A549 (cell line): Measurements from ENCODE around the gene PCYT1A. TPM values are rescaled to one million over a fixed set of nuclear protein-coding genes. Genes with fewer than 3 reads are reported as not detected.
A peak's percentile ranks its signal among the peaks of the same experiment; 100 is the strongest.

Experiments used
- ATAC-seq, 2 experiments: fragments of 200-7000 bp in 1 of 2; fragments of >200 bp in 1 of 2; cut with Nextera tagmentation in 1 of 2; cut with Tn5 transposase in 1 of 2; 3 replicates each; pipeline versions ENCODE4 v1.8.0 to v1.9.1; 2018 to 2020; ENCODE audit warnings: mild to moderate bottlenecking in 1 of 2, moderate library complexity in 1 of 2
- CTCF ChIA-PET: fragments of 300-600 bp; sonication (Branson Sonifier 250); formaldehyde crosslinking; extraction: SDS; loops from one replicate; lab custom pipeline; 2021; ENCODE audit warnings: antibody characterized with exemption, inconsistent platforms; lab: Yijun Ruan, JAX
- POLR2A ChIA-PET: fragments of 350-600 bp; formaldehyde crosslinking; extraction: SDS; loops from one replicate; lab custom pipeline; 2021; ENCODE audit warnings: antibody characterized with exemption, inconsistent platforms; lab: Yijun Ruan, JAX
- DNase-seq, 2 experiments: peaks; one replicate each; pipeline versions ENCODE4 v3.0.0 to v3.0.0-alpha.2; 2011 to 2016; ENCODE audit warnings: low read depth in 1 of 2, low spot score in 1 of 2
- FAIRE-seq: peaks from 2 replicates; lab custom pipeline; 2011; peaks lifted over from hg19 to GRCh38; lab: Jason Lieb, UNC
- H3K27ac ChIP-seq, 2 experiments: fragments of >200 bp; sonication (Bioruptor Twin); formaldehyde crosslinking; 3 replicates each; pipeline ENCODE4 v1.5.1; 2016 to 2017
- H3K4me1 ChIP-seq: fragments of >200 bp; sonication (Bioruptor Twin); formaldehyde crosslinking; 3 replicates; pipeline ENCODE4 v1.6.1; 2016
- H3K4me2 ChIP-seq: fragments of >200 bp; sonication (Bioruptor Twin); formaldehyde crosslinking; 3 replicates; pipeline ENCODE4 v1.6.1; 2016
- H3K4me3 ChIP-seq: fragments of >200 bp; sonication (Bioruptor Twin); formaldehyde crosslinking; 3 replicates; pipeline ENCODE4 v1.5.1; 2016
- H3K9me3 ChIP-seq: fragments of >200 bp; sonication (Bioruptor Twin); formaldehyde crosslinking; 3 replicates; pipeline ENCODE4 v1.6.1; 2016
- BHLHE40 ChIP-seq: IDR thresholded peaks from 2 replicates; pipeline ENCODE4 v1.6.1; 2012; ENCODE audit warnings: low read depth, low read length, inconsistent platforms
- CBX2 ChIP-seq: fragments of 200-600 bp; sonication (generic); IDR thresholded peaks from 2 replicates; pipeline ENCODE4 v1.6.1; 2016; ENCODE audit warnings: low read depth, mild to moderate bottlenecking, borderline replicate concordance
- CHD4 ChIP-seq: fragments of 200-600 bp; sonication (generic); IDR thresholded peaks from 2 replicates; pipeline ENCODE4 v1.6.1; 2016; ENCODE audit warnings: antibody characterized with exemption, mild to moderate bottlenecking, borderline replicate concordance
- EHF ChIP-seq: fragments of 250-450 bp; sonication (Bioruptor Pico); IDR thresholded peaks from 2 replicates; pipeline ENCODE4 v1.5.0; 2020; ENCODE audit warnings: mild to moderate bottlenecking
- EHMT2 ChIP-seq: fragments of 200-600 bp; sonication (generic); IDR thresholded peaks from 2 replicates; pipeline ENCODE4 v1.6.1; 2016; ENCODE audit warnings: antibody characterized with exemption, low read depth, mild to moderate bottlenecking, moderate library complexity
- EP300 ChIP-seq, 2 experiments: fragments of >200 bp; sonication (Bioruptor Twin); formaldehyde crosslinking; IDR thresholded peaks; 2 replicates in 1 of 2; 3 replicates in 1 of 2; pipeline ENCODE4 v1.6.1; 2016 to 2017
- FOSL2 ChIP-seq, 2 experiments: fragments of 450-650 bp in 1 of 2; fragments of >200 bp in 1 of 2; sonication (Bioruptor Twin) in 1 of 2; formaldehyde crosslinking; IDR thresholded peaks; 2 replicates each; pipeline versions ENCODE4 v1.5.0 to v1.6.1; 2016 to 2020; ENCODE audit warnings: mild to moderate bottlenecking in 1 of 2, moderate library complexity in 1 of 2
- FOXS1 ChIP-seq: fragments of 250-450 bp; sonication (Bioruptor Pico); IDR thresholded peaks from 2 replicates; pipeline ENCODE4 v1.5.0; 2020; ENCODE audit warnings: mild to moderate bottlenecking, moderate library complexity
- GATA3 ChIP-seq: IDR thresholded peaks from 2 replicates; pipeline ENCODE4 v1.6.1; 2012; ENCODE audit warnings: borderline replicate concordance
- HDAC2 ChIP-seq: fragments of 200-600 bp; sonication (generic); IDR thresholded peaks from 2 replicates; pipeline ENCODE4 v1.6.1; 2016
- HEYL ChIP-seq: fragments of 250-450 bp; sonication (Bioruptor Pico); IDR thresholded peaks from 2 replicates; pipeline ENCODE4 v1.8.0; 2021; ENCODE audit warnings: mild to moderate bottlenecking, moderate library complexity
- HOXA7 ChIP-seq: fragments of 250-450 bp; sonication (Bioruptor Pico); IDR thresholded peaks from 2 replicates; pipeline ENCODE4 v1.5.0; 2020; ENCODE audit warnings: mild to moderate bottlenecking, moderate library complexity
- JUNB ChIP-seq: fragments of >200 bp; sonication (Bioruptor Twin); formaldehyde crosslinking; IDR thresholded peaks from 2 replicates; pipeline ENCODE4 v1.6.1; 2016
- KDM1A ChIP-seq: fragments of 200-600 bp; sonication (generic); IDR thresholded peaks from 2 replicates; pipeline ENCODE4 v1.6.1; 2016; ENCODE audit warnings: low read depth, mild to moderate bottlenecking
- KDM5A ChIP-seq: fragments of 200-600 bp; sonication (generic); IDR thresholded peaks from 2 replicates; pipeline ENCODE4 v1.6.1; 2016; ENCODE audit warnings: antibody characterized with exemption, mild to moderate bottlenecking
- MYC ChIP-seq: IDR thresholded peaks from 2 replicates; pipeline ENCODE4 v1.6.1; 2012; ENCODE audit warnings: mild to moderate bottlenecking, inconsistent platforms, low read length, improper control_type of control experiment, borderline replicate concordance
- RAD21 ChIP-seq, 2 experiments: fragments of >200 bp in 1 of 2; sonication (Bioruptor Twin) in 1 of 2; formaldehyde crosslinking in 1 of 2; IDR thresholded peaks in 1 of 2; conservative IDR thresholded peaks in 1 of 2; 2 replicates in 1 of 2; 3 replicates in 1 of 2; pipeline ENCODE4 v1.6.1; 2012 to 2018; ENCODE audit warnings: inconsistent platforms in 1 of 2
- RFX5 ChIP-seq: fragments of 450-650 bp; IDR thresholded peaks from 2 replicates; pipeline ENCODE4 v1.7.1; 2014; ENCODE audit warnings: antibody characterized with exemption, mild to moderate bottlenecking, moderate library complexity
- RNF2 ChIP-seq: fragments of 200-600 bp; sonication (generic); IDR thresholded peaks from 2 replicates; pipeline ENCODE4 v1.6.1; 2016; ENCODE audit warnings: low read depth, mild to moderate bottlenecking, antibody characterized with exemption, moderate library complexity, borderline replicate concordance
- SMC3 ChIP-seq: fragments of >200 bp; sonication (Bioruptor Twin); formaldehyde crosslinking; IDR thresholded peaks from 3 replicates; pipeline ENCODE4 v1.6.1; 2018; ENCODE audit warnings: inconsistent platforms
- SREBF2 ChIP-seq: fragments of 450-650 bp; IDR thresholded peaks from 2 replicates; pipeline ENCODE4 v1.6.1; 2014; ENCODE audit warnings: mild to moderate bottlenecking, moderate library complexity
- TFCP2L1 ChIP-seq: fragments of 250-450 bp; sonication (Bioruptor Pico); IDR thresholded peaks from 2 replicates; pipeline ENCODE4 v1.5.0; 2021; ENCODE audit warnings: mild to moderate bottlenecking
- TP53 ChIP-seq: fragments of 250-450 bp; sonication (Bioruptor Pico); IDR thresholded peaks from 2 replicates; pipeline ENCODE4 v1.5.0; 2021; ENCODE audit warnings: mild to moderate bottlenecking, moderate library complexity
- WGBS: methylation state at CpG from one replicate; pipeline ENCODE4 v1.1.6; 2017; ENCODE audit errors: missing lambda C conversion rate; 5-methylcytosine and 5-hydroxymethylcytosine counted together
- polyA plus RNA-seq, 4 experiments: library from polyadenylated mRNA; depleted of rRNA in 3 of 4; stranded (reverse); fragments of >200 nt; fragmentation: RNase III in 1 of 4; extraction: RNeasy Plus Mini Kit Qiagen cat#74134 plus additional on column Dnase treatment in 1 of 4; gene quantifications; 2 replicates in 3 of 4; 3 replicates in 1 of 4; pipeline ENCODE4 v1.2.3, GENCODE V29; 2011 to 2017
- TF ChIP-seq, protein P1 (sequence below): IDR thresholded peaks from 2 replicates; pipeline ENCODE4 v1.6.1; 2012
- TF ChIP-seq, protein P2 (sequence below): IDR thresholded peaks from 2 replicates; pipeline ENCODE4 v1.6.1; 2012
- TF ChIP-seq, protein P3 (sequence below): fragments of 200-600 bp; sonication (generic); IDR thresholded peaks from 2 replicates; pipeline ENCODE4 v1.6.1; 2016; ENCODE audit warnings: antibody characterized with exemption, mild to moderate bottlenecking, moderate library complexity

Gene PCYT1A
- polyA plus RNA-seq, 2 of the 4 experiments (the other 2 are of a cell fraction): 41.9 to 45.4 TPM

DNA sequence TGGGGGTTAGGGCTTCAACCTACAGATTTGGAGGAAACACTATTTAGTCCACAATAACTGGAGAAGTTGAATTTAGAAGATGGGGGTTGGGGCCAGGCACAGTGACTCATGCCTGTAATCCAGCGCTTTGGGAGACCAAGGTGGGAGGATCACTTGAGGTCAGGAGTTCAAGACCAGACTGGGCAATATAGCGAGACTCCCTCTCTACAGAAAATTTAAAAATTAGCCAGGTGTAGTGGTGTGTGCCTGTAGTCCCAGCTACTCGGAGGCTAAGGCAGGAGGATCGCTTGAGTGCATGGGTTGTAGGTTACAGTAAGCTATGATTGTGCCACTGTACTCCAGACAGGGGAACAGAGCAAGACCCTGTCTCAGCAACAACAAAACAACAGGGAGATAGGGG lies 35.5 kb upstream of the PCYT1A start:
- FAIRE-seq (no peak), DNase-seq (no peak), ATAC-seq (no peak)
- Histone ChIP-seq H3K27ac (no peak overlapping the region), H3K4me2 (no peak overlapping the region), H3K9me3 (no peaks in the 10 kb centered on the region), H3K4me3 (no peak overlapping the region), H3K4me1 (no peaks in the 10 kb centered on the region)
- POLR2A ChIA-PET: no interaction called here
- WGBS: 86% methylated on average over 4 of the region's 4 CpGs
- TF ChIP-seq GATA3 (no peak), BHLHE40 (no peak), RNF2 (no peak), KDM5A (no peak), SMC3 (no peak), CHD4 (no peak), MYC (no peak), RFX5 (no peak), JUNB (no peak), RAD21 (conservative IDR thresholded peaks at IDR 0.05 in 1 of 2, IDR thresholded peaks at IDR 0.05 in 1 of 2) (no peak), EHF (no peak), HEYL (CRISPR knock-in tag) (no peak), KDM1A (no peak)
- TF ChIP-seq, protein P1, sequence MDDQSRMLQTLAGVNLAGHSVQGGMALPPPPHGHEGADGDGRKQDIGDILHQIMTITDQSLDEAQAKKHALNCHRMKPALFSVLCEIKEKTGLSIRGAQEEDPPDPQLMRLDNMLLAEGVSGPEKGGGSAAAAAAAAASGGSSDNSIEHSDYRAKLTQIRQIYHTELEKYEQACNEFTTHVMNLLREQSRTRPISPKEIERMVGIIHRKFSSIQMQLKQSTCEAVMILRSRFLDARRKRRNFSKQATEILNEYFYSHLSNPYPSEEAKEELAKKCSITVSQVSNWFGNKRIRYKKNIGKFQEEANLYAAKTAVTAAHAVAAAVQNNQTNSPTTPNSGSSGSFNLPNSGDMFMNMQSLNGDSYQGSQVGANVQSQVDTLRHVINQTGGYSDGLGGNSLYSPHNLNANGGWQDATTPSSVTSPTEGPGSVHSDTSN: no peak
- CTCF ChIA-PET: no interaction called here

DNA sequence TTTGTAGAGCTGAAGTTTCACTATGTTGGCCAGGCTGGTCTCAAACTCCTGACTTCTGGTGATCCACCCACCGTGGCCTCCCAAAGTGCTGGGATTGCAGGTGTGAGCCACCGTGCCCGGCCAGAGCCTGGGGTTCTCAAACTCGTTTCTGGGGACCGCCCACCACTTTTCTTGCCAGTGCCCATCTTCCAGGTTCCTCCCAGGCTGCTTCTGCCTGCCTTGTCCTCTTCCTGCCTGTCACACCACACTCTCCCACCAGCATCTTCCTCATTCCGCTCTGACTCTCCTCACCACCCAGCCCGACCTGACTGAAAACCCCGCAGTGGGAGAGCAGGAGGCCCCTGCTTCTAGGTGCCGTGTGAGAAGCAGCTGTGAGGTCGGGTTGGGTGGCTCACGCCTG lies 33.6 kb upstream of the PCYT1A start:
- 98% methylated on average over 9 of the region's 11 CpGs for WGBS
- Histone ChIP-seq H3K9me3 (no peaks in the 10 kb centered on the region), H3K4me2 (no peak overlapping the region), H3K4me3 (no peak overlapping the region), H3K27ac (no peak overlapping the region), H3K4me1 (peaks cover 5% of the 10 kb centered on the region; the same call in 1 of the 3 replicates)
- FAIRE-seq: no peak
- TF ChIP-seq RFX5: no peak
- no peak for TF ChIP-seq SREBF2
- TF ChIP-seq CBX2: no peak
- TF ChIP-seq TP53 (CRISPR knock-in tag): no peak
- TF ChIP-seq, all 56 proteins: peak for 0
- ChIA-PET CTCF (no interaction called here), POLR2A (interaction anchor here (0.7 kb wide), 1 partner anchor 78 kb away, joined by 8 read pairs; no protein-coding TSS in a partner anchor)
- ATAC-seq (no peak), DNase-seq (no peak)

DNA sequence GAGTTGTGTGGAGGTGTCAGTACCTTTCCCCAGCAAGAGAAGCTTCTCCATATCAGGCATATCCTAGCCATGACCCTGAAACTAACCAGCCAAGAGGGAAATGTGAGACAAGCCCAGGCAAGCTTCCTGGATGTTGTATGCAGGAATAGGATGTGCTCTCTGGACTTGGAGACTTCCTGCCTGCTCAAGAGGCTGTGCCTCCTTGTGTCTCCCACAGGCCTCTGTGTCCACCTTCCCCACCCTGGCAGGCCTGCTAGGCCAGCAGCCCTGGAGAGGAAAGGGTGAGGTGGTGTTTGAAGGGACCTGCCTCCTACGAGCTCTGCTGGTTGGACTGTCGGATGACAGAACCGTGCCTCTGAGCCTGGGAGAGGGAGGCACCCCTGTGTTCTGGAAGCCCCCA lies 32.6 kb upstream of the PCYT1A start:
- H3K4me3 ChIP-seq: no peak overlapping the region
- DNase-seq (no peak), FAIRE-seq (no peak), ATAC-seq (no peak)
- peak overlapping the region; percentile 33 to 70; a peak in 4 of 6 replicates for H3K27ac ChIP-seq
- 92% methylated on average over 3 of the region's 3 CpGs for WGBS
- peaks cover 5% of the 10 kb centered on the region; the same call in 1 of the 3 replicates for H3K4me1 ChIP-seq
- ChIA-PET CTCF (no interaction called here), POLR2A (no interaction called here)
- no peak overlapping the region for H3K4me2 ChIP-seq
- no peaks in the 10 kb centered on the region for H3K9me3 ChIP-seq
- TF ChIP-seq HOXA7 (CRISPR knock-in tag) (no peak), HDAC2 (no peak), EP300 (IDR thresholded peaks at IDR 0.05) (no peak), FOXS1 (CRISPR knock-in tag) (no peak), EHMT2 (no peak), TFCP2L1 (no peak), FOSL2 (IDR thresholded peaks at IDR 0.05) (no peak), FOSL2 (CRISPR knock-in tag; IDR thresholded peaks at IDR 0.05) (no peak), MYC (no peak), TP53 (CRISPR knock-in tag) (no peak), GATA3 (no peak)
- TF ChIP-seq, protein P2, sequence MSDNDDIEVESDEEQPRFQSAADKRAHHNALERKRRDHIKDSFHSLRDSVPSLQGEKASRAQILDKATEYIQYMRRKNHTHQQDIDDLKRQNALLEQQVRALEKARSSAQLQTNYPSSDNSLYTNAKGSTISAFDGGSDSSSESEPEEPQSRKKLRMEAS: no peak
- TF ChIP-seq, protein P3, sequence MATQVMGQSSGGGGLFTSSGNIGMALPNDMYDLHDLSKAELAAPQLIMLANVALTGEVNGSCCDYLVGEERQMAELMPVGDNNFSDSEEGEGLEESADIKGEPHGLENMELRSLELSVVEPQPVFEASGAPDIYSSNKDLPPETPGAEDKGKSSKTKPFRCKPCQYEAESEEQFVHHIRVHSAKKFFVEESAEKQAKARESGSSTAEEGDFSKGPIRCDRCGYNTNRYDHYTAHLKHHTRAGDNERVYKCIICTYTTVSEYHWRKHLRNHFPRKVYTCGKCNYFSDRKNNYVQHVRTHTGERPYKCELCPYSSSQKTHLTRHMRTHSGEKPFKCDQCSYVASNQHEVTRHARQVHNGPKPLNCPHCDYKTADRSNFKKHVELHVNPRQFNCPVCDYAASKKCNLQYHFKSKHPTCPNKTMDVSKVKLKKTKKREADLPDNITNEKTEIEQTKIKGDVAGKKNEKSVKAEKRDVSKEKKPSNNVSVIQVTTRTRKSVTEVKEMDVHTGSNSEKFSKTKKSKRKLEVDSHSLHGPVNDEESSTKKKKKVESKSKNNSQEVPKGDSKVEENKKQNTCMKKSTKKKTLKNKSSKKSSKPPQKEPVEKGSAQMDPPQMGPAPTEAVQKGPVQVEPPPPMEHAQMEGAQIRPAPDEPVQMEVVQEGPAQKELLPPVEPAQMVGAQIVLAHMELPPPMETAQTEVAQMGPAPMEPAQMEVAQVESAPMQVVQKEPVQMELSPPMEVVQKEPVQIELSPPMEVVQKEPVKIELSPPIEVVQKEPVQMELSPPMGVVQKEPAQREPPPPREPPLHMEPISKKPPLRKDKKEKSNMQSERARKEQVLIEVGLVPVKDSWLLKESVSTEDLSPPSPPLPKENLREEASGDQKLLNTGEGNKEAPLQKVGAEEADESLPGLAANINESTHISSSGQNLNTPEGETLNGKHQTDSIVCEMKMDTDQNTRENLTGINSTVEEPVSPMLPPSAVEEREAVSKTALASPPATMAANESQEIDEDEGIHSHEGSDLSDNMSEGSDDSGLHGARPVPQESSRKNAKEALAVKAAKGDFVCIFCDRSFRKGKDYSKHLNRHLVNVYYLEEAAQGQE: no peak
